Measurements from ENCODE around the gene PDE8B.

Gene PDE8B

GRCh38 chr5:77326986-77327734, 116.7 kb downstream of the PDE8B start:
- H3K4me1 ChIP-seq (ENCODE audit: low read length): no peaks in the 10 kb centered on the region
- no peak overlapping the region for H3K27ac ChIP-seq (ENCODE audit: low read length)
- no peaks in the 10 kb centered on the region for H3K79me2 ChIP-seq (ENCODE audit: low read length)
- no peak overlapping the region for H2AFZ ChIP-seq (ENCODE audit: low read length)
- no peaks in the 10 kb centered on the region for H3K27me3 ChIP-seq (replicated peaks; ENCODE audit: insufficient read depth, low read length)
- no peaks in the 10 kb centered on the region for H3K9me2 ChIP-seq (replicated peaks; ENCODE audit: insufficient read depth, low read length)
- DNase-seq: no peak
- no peak overlapping the region for H3K9ac ChIP-seq (ENCODE audit: low read length)
- H3K4me3 ChIP-seq (ENCODE audit: low read length): no peak overlapping the region
- no peaks in the 10 kb centered on the region for H3K36me3 ChIP-seq (replicated peaks; ENCODE audit: insufficient read depth, low read length)
- H4K20me1 ChIP-seq (ENCODE audit: insufficient read depth, low read length): no peaks in the 10 kb centered on the region
- H3K4me2 ChIP-seq (ENCODE audit: low read depth, low read length): no peak overlapping the region
- TF ChIP-seq EZH2 (optimal IDR thresholded peaks at IDR 0.05; ENCODE audit: low read depth, low read length): no peak
- no peak for TF ChIP-seq CTCF (IDR thresholded peaks at IDR 0.05; ENCODE audit: low read length)
- TF ChIP-seq EZH2phosphoT487 (IDR thresholded peaks at IDR 0.05; ENCODE audit: low read length): no peak
- no peaks in the 10 kb centered on the region for H3K9me3 ChIP-seq (replicated peaks; ENCODE audit: insufficient read depth, low read length)
- no peaks in the 10 kb centered on the region for H3F3A ChIP-seq (ENCODE audit: insufficient read depth, low read length)

GRCh38 chr5:77328930-77329647, 118.6 kb downstream of the PDE8B start:
- H3K4me2 ChIP-seq (ENCODE audit: low read depth, low read length): no peak overlapping the region
- no peak overlapping the region for H3K9ac ChIP-seq (ENCODE audit: low read length)
- TF ChIP-seq EZH2phosphoT487 (IDR thresholded peaks at IDR 0.05; ENCODE audit: low read length): no peak
- TF ChIP-seq EZH2 (optimal IDR thresholded peaks at IDR 0.05; ENCODE audit: low read depth, low read length): no peak
- TF ChIP-seq CTCF (IDR thresholded peaks at IDR 0.05; ENCODE audit: low read length): no peak
- H3K27ac ChIP-seq (ENCODE audit: low read length): no peak overlapping the region
- no peak overlapping the region for H3K4me3 ChIP-seq (ENCODE audit: low read length)
- DNase-seq: no peak
- H2AFZ ChIP-seq (ENCODE audit: low read length): no peak overlapping the region
- no peaks in the 10 kb centered on the region for H4K20me1 ChIP-seq (ENCODE audit: insufficient read depth, low read length)
- no peaks in the 10 kb centered on the region for H3F3A ChIP-seq (ENCODE audit: insufficient read depth, low read length)
- no peaks in the 10 kb centered on the region for H3K4me1 ChIP-seq (ENCODE audit: low read length)
- no peaks in the 10 kb centered on the region for H3K9me2 ChIP-seq (replicated peaks; ENCODE audit: insufficient read depth, low read length)
- H3K36me3 ChIP-seq (replicated peaks; ENCODE audit: insufficient read depth, low read length): no peaks in the 10 kb centered on the region
- no peaks in the 10 kb centered on the region for H3K9me3 ChIP-seq (replicated peaks; ENCODE audit: insufficient read depth, low read length)
- no peaks in the 10 kb centered on the region for H3K79me2 ChIP-seq (ENCODE audit: low read length)
- H3K27me3 ChIP-seq (replicated peaks; ENCODE audit: insufficient read depth, low read length): no peaks in the 10 kb centered on the region

- DNase-seq: no peak
- Histone ChIP-seq H4K20me1 (ENCODE audit: insufficient read depth, low read length) (no peaks in the 10 kb centered on the region), H3K4me2 (ENCODE audit: low read depth, low read length) (no peak overlapping the region), H3K9me2 (replicated peaks; ENCODE audit: insufficient read depth, low read length) (no peaks in the 10 kb centered on the region), H3K36me3 (replicated peaks; ENCODE audit: insufficient read depth, low read length) (no peaks in the 10 kb centered on the region), H3K9ac (ENCODE audit: low read length) (no peak overlapping the region), H3K4me3 (ENCODE audit: low read length) (no peak overlapping the region), H3K9me3 (replicated peaks; ENCODE audit: insufficient read depth, low read length) (no peaks in the 10 kb centered on the region), H3K79me2 (ENCODE audit: low read length) (no peaks in the 10 kb centered on the region), H3K27me3 (replicated peaks; ENCODE audit: insufficient read depth, low read length) (no peaks in the 10 kb centered on the region), H3F3A (ENCODE audit: insufficient read depth, low read length) (no peaks in the 10 kb centered on the region), H2AFZ (ENCODE audit: low read length) (no peak overlapping the region), H3K27ac (ENCODE audit: low read length) (no peak overlapping the region), H3K4me1 (ENCODE audit: low read length) (no peaks in the 10 kb centered on the region)
- TF ChIP-seq CTCF (IDR thresholded peaks at IDR 0.05; ENCODE audit: low read length) (no peak), EZH2 (optimal IDR thresholded peaks at IDR 0.05; ENCODE audit: low read depth, low read length) (no peak), EZH2phosphoT487 (IDR thresholded peaks at IDR 0.05; ENCODE audit: low read length) (no peak)
Measured at GRCh38 chr5:77329664-77330430, 119.4 kb downstream of the PDE8B start.

All from MM.1S (cell line).